IMR-90 (cell line): ENCODE measurements around the gene LRP5. TPM values are rescaled to one million over a fixed set of nuclear protein-coding genes. Genes with fewer than 3 reads are reported as not detected.

Source experiments
- ATAC-seq: fragments of 200-7000 bp; cut with Tn5 transposase; 2 replicates; pipeline ENCODE4 v1.9.1; 2020; ENCODE audit warnings: low read depth, mild to moderate bottlenecking, moderate library complexity
- BruUV-seq: library from RNA; stranded (reverse); fragments of 400-500 nt; replicated peaks from 2 replicates; lab custom pipeline; 2021; lab: Mats Ljungman, UMichigan
- CTCF ChIA-PET: fragments of 300-600 bp; formaldehyde crosslinking; extraction: SDS; loops from one replicate; lab custom pipeline; 2021; ENCODE audit warnings: antibody characterized with exemption; lab: Yijun Ruan, JAX
- POLR2A ChIA-PET: fragments of 300-600 bp; sonication (Branson Sonifier 250); formaldehyde crosslinking; loops from one replicate; lab custom pipeline; 2022; ENCODE audit warnings: antibody characterized with exemption; ENCODE audit not compliant: unreplicated experiment; lab: Charles Lee
- DNase-seq: peaks from one replicate; pipeline ENCODE4 v3.0.0; 2013
- H2AFZ ChIP-seq: replicated peaks from 2 replicates; pipeline ENCODE3; 2013; ENCODE audit warnings: low read length, mild to moderate bottlenecking; ENCODE audit not compliant: poor library complexity
- H2AK5ac ChIP-seq: 2 replicates; pipeline ENCODE4 v1.6.1; 2013; ENCODE audit warnings: low read depth, low read length, inconsistent platforms
- H2AK9ac ChIP-seq: replicated peaks from 2 replicates; pipeline ENCODE3; 2013; ENCODE audit warnings: mild to moderate bottlenecking, low read depth, low read length, moderate library complexity; ENCODE audit not compliant: poor library complexity
- H2BK120ac ChIP-seq: 2 replicates; pipeline ENCODE4 v1.6.1; 2013; ENCODE audit warnings: low read depth, low read length, inconsistent platforms
- H2BK15ac ChIP-seq: 3 replicates; pipeline ENCODE4 v1.6.1; 2013; ENCODE audit warnings: low read depth, low read length, inconsistent platforms
- H2BK20ac ChIP-seq: 2 replicates; pipeline ENCODE4 v1.6.1; 2013; ENCODE audit warnings: low read depth, mild to moderate bottlenecking, inconsistent platforms, low read length, moderate library complexity
- H2BK5ac ChIP-seq: 2 replicates; pipeline ENCODE4 v1.6.1; 2013; ENCODE audit warnings: mild to moderate bottlenecking, low read depth, low read length, inconsistent platforms; ENCODE audit not compliant: poor library complexity, severe bottlenecking
- H3K14ac ChIP-seq: replicated peaks from 2 replicates; pipeline ENCODE4 v1.6.1; 2013; ENCODE audit warnings: low read depth, low read length, inconsistent platforms
- H3K18ac ChIP-seq: 2 replicates; pipeline ENCODE4 v1.6.1; 2013; ENCODE audit warnings: low read depth, low read length, control low read depth
- H3K23ac ChIP-seq: 2 replicates; pipeline ENCODE4 v1.6.1; 2013; ENCODE audit warnings: low read depth, low read length, inconsistent platforms
- H3K27ac ChIP-seq: 2 replicates; pipeline ENCODE4 v1.5.1; 2013; ENCODE audit warnings: mild to moderate bottlenecking, control low read depth, low read length; ENCODE audit not compliant: insufficient read depth
- H3K27me3 ChIP-seq: 2 replicates; pipeline ENCODE4 v1.6.1; 2013; ENCODE audit warnings: low read length; ENCODE audit not compliant: control insufficient read depth, insufficient read depth
- H3K36me3 ChIP-seq: 2 replicates; pipeline ENCODE4 v1.6.1; 2013; ENCODE audit warnings: low read length, mixed read lengths; ENCODE audit not compliant: control insufficient read depth, insufficient read depth
- H3K4ac ChIP-seq: 2 replicates; pipeline ENCODE4 v1.6.1; 2013; ENCODE audit warnings: low read depth, low read length, inconsistent platforms
- H3K4me1 ChIP-seq: 2 replicates; pipeline ENCODE4 v1.6.1; 2013; ENCODE audit warnings: low read length, mixed read lengths; ENCODE audit not compliant: control insufficient read depth, insufficient read depth
- H3K4me2 ChIP-seq: 2 replicates; pipeline ENCODE4 v1.6.1; 2013; ENCODE audit warnings: low read depth, mild to moderate bottlenecking, control low read depth, low read length, moderate library complexity
- H3K4me3 ChIP-seq: 2 replicates; pipeline ENCODE4 v1.5.1; 2013; ENCODE audit warnings: low read depth, mild to moderate bottlenecking, control low read depth, low read length, moderate library complexity; ENCODE audit not compliant: insufficient read depth
- H3K56ac ChIP-seq: 2 replicates; pipeline ENCODE4 v1.6.1; 2013; ENCODE audit warnings: low read length, inconsistent platforms; ENCODE audit not compliant: insufficient read depth; ENCODE audit errors: extremely low read depth
- H3K79me1 ChIP-seq, 2 experiments: 2 replicates each; pipeline ENCODE4 v1.6.1; 2013; ENCODE audit warnings: low read length in 2 of 2, inconsistent platforms in 1 of 2, low read depth in 1 of 2
- H3K9ac ChIP-seq: 2 replicates; pipeline ENCODE4 v1.6.1; 2013; ENCODE audit warnings: low read depth, low read length, control low read depth
- H3K9me1 ChIP-seq: 2 replicates; pipeline ENCODE4 v1.6.1; 2013; ENCODE audit warnings: low read length, inconsistent platforms; ENCODE audit not compliant: insufficient read depth
- H3K9me3 ChIP-seq: 2 replicates; pipeline ENCODE4 v1.6.1; 2013; ENCODE audit warnings: low read length; ENCODE audit not compliant: control insufficient read depth, insufficient read depth
- H4K20me1 ChIP-seq: 2 replicates; pipeline ENCODE4 v1.6.1; 2013; ENCODE audit warnings: low read length, inconsistent platforms; ENCODE audit not compliant: insufficient read depth
- H4K5ac ChIP-seq: 2 replicates; pipeline ENCODE4 v1.6.1; 2013; ENCODE audit warnings: mild to moderate bottlenecking, low read depth, low read length, control low read depth
- H4K8ac ChIP-seq, 2 experiments: 2 replicates each; pipeline ENCODE4 v1.6.1; 2013; ENCODE audit warnings: low read depth in 2 of 2, low read length in 2 of 2, control low read depth in 1 of 2, inconsistent platforms in 1 of 2
- H4K91ac ChIP-seq: 2 replicates; pipeline ENCODE4 v1.6.1; 2013; ENCODE audit warnings: low read depth, low read length, inconsistent platforms; ENCODE audit not compliant: insufficient read depth
- BHLHE40 ChIP-seq: fragments of 150-350 bp; IDR thresholded peaks from 2 replicates; pipeline ENCODE4 v1.6.1; 2016; ENCODE audit warnings: mild to moderate bottlenecking, low read depth, low read length
- CEBPB ChIP-seq: IDR thresholded peaks from 2 replicates; pipeline ENCODE4 v1.6.1; 2012; ENCODE audit warnings: low read depth, low read length, improper control_type of control experiment
- CHD1 ChIP-seq: IDR thresholded peaks from 2 replicates; pipeline ENCODE4 v1.6.1; 2012; ENCODE audit warnings: low read depth, low read length, improper control_type of control experiment
- ELK1 ChIP-seq: fragments of 150-350 bp; IDR thresholded peaks from 2 replicates; pipeline ENCODE4 v1.6.1; 2016; ENCODE audit warnings: low read depth, mild to moderate bottlenecking, low read length, moderate library complexity, borderline replicate concordance
- FOS ChIP-seq: fragments of 150-350 bp; IDR thresholded peaks from 2 replicates; pipeline ENCODE4 v1.6.1; 2016; ENCODE audit warnings: low read depth, low read length
- MAFK ChIP-seq: IDR thresholded peaks from 2 replicates; pipeline ENCODE4 v1.6.1; 2012; ENCODE audit warnings: low read depth, low read length, improper control_type of control experiment
- MAZ ChIP-seq: IDR thresholded peaks from 2 replicates; pipeline ENCODE4 v1.6.1; 2012; ENCODE audit warnings: low read depth, mild to moderate bottlenecking, low read length, improper control_type of control experiment, moderate library complexity, borderline replicate concordance
- MXI1 ChIP-seq: IDR thresholded peaks from 2 replicates; pipeline ENCODE4 v1.6.1; 2012; ENCODE audit warnings: low read depth, mild to moderate bottlenecking, low read length, moderate library complexity, borderline replicate concordance
- NFE2L2 ChIP-seq: fragments of 150-350 bp; IDR thresholded peaks from 2 replicates; pipeline ENCODE4 v1.6.1; 2016; ENCODE audit warnings: low read depth, mild to moderate bottlenecking, low read length
- POLR2A ChIP-seq: IDR thresholded peaks from 2 replicates; pipeline ENCODE4 v1.6.1; 2012; ENCODE audit warnings: mild to moderate bottlenecking, low read depth, low read length
- RAD21 ChIP-seq: IDR thresholded peaks from 2 replicates; pipeline ENCODE4 v1.6.1; 2012; ENCODE audit warnings: low read length, improper control_type of control experiment
- RCOR1 ChIP-seq: IDR thresholded peaks from 2 replicates; pipeline ENCODE4 v1.6.1; 2012; ENCODE audit warnings: mild to moderate bottlenecking, low read length, improper control_type of control experiment; ENCODE audit not compliant: insufficient replicate concordance
- RFX5 ChIP-seq: IDR thresholded peaks from 2 replicates; pipeline ENCODE4 v1.8.0; 2012; ENCODE audit warnings: low read depth, mild to moderate bottlenecking, low read length, moderate library complexity
- SMC3 ChIP-seq: fragments of 150-350 bp; IDR thresholded peaks from 2 replicates; pipeline ENCODE4 v1.6.1; 2016; ENCODE audit warnings: low read depth, mild to moderate bottlenecking, antibody characterized with exemption, low read length, moderate library complexity
- USF2 ChIP-seq: fragments of 150-350 bp; IDR thresholded peaks from 2 replicates; pipeline ENCODE4 v1.6.1; 2017; ENCODE audit warnings: mild to moderate bottlenecking, antibody characterized with exemption, low read length, low read depth
- WGBS, 2 experiments: methylation state at CpG; one replicate each; pipeline versions ENCODE4 v1.1.5 to v1.1.7; 2013; ENCODE audit warnings: missing lambda C conversion rate in 2 of 2; ENCODE audit not compliant: insufficient read length in 1 of 2; ENCODE audit errors: extremely low coverage in 2 of 2; 5-methylcytosine and 5-hydroxymethylcytosine counted together
- dilution Hi-C: fragments of 300-500 bp; cut with HindIII; formaldehyde crosslinking; loops from one replicate; pipeline ENCODE4 v1.14.3; 2018; ENCODE audit warnings: low sequenced_read_pairs; ENCODE audit not compliant: unreplicated experiment
- in situ Hi-C: fragments of 300-500 bp; cut with MboI; formaldehyde crosslinking; loops from 3 replicates; pipeline ENCODE4 v1.14.3; 2019; ENCODE audit warnings: low sequenced_read_pairs, inconsistent platforms, mixed read lengths
- intact Hi-C: fragments of 100-400 bp; cut with micrococcal nuclease; formaldehyde crosslinking; loops from 2 replicates; pipeline ENCODE4 v1.10.0; 2022
- polyA plus RNA-seq, 3 experiments: library from polyadenylated mRNA; depleted of rRNA; stranded (reverse); fragments of >200 nt; gene quantifications; 2 replicates each; pipeline ENCODE4 v1.2.3, GENCODE V29; 2012; ENCODE audit warnings: low replicate concordance in 1 of 3
- total RNA-seq: library from RNA; depleted of rRNA; stranded (reverse); fragments of >200 nt; gene quantifications from 2 replicates; pipeline ENCODE4 v1.2.3, GENCODE V29; 2012
- TF ChIP-seq, protein P1 (sequence below): conservative IDR thresholded peaks from 2 replicates; pipeline ENCODE4 v1.5.1; 2012; ENCODE audit warnings: mild to moderate bottlenecking, low read depth, low read length, improper control_type of control experiment

Gene LRP5
- total and polyA plus RNA-seq, 2 of the 4 experiments (the other 2 are of a cell fraction): 10.4 to 15.0 TPM

DNA sequence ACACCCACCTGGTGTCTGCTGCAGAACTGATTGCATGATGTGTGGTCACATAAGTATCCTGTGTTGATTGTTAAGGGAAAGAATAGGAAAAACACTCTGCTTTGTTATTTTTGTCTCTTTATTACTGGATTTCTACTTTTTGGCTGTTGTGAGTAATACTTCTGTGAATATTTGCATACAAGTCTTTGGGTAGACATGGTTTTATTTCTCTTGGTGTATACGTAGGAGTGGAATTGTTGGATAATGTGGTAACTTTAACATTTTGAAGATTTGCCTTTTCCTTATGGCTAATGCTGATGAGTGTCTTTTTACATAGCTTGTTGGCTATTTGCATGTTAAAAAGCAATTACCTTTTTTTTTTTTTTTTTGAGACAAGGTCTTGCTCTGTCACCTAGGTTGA is 161.3 kb downstream of the LRP5 start:
- Histone ChIP-seq H2BK15ac (no peak overlapping the region), H2BK20ac (no peak overlapping the region), H3K4me3 (no peak overlapping the region), H3K56ac (no peak overlapping the region), H3K14ac (no peak overlapping the region), H3K4ac (no peak overlapping the region), H4K8ac (no peak overlapping the region), H3K9ac (no peak overlapping the region), H3K9me1 (peaks cover 27% of the 10 kb centered on the region), H2AK5ac (no peak overlapping the region), H3K36me3 (peaks cover 8% of the 10 kb centered on the region), H3K18ac (no peak overlapping the region), H3K79me1 (peaks cover 21 to 74% of the 10 kb centered on the region in 2 experiments), H4K20me1 (peaks cover 83% of the 10 kb centered on the region), H2BK5ac (no peak overlapping the region), H3K27me3 (no peaks in the 10 kb centered on the region), H3K23ac (no peak overlapping the region), H2AK9ac (no peak overlapping the region), H3K4me2 (no peak overlapping the region), H4K5ac (no peak overlapping the region), H2AFZ (no peak overlapping the region), H2BK120ac (no peak overlapping the region), H4K91ac (no peak overlapping the region), H3K27ac (no peak overlapping the region), H3K4me1 (peaks cover 13% of the 10 kb centered on the region), H3K9me3 (no peaks in the 10 kb centered on the region)
- no CpG with 5 or more reads among the region's 1 CpG for WGBS, 2 experiments
- DNase-seq (no peak), ATAC-seq (no peak)
- TF ChIP-seq MAFK (no peak), RCOR1 (no peak), USF2 (no peak), NFE2L2 (no peak), RAD21 (no peak), CEBPB (no peak), POLR2A (no peak), MXI1 (no peak), CHD1 (no peak), SMC3 (no peak), MAZ (no peak), RFX5 (no peak), FOS (no peak), BHLHE40 (no peak), ELK1 (no peak)
- TF ChIP-seq, protein P1, sequence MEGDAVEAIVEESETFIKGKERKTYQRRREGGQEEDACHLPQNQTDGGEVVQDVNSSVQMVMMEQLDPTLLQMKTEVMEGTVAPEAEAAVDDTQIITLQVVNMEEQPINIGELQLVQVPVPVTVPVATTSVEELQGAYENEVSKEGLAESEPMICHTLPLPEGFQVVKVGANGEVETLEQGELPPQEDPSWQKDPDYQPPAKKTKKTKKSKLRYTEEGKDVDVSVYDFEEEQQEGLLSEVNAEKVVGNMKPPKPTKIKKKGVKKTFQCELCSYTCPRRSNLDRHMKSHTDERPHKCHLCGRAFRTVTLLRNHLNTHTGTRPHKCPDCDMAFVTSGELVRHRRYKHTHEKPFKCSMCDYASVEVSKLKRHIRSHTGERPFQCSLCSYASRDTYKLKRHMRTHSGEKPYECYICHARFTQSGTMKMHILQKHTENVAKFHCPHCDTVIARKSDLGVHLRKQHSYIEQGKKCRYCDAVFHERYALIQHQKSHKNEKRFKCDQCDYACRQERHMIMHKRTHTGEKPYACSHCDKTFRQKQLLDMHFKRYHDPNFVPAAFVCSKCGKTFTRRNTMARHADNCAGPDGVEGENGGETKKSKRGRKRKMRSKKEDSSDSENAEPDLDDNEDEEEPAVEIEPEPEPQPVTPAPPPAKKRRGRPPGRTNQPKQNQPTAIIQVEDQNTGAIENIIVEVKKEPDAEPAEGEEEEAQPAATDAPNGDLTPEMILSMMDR: no peak
- ChIA-PET POLR2A (no interaction called here), CTCF (no interaction called here)
- in situ Hi-C loops (no loop called here), intact Hi-C loops (no loop called here), dilution Hi-C loops (no loop called here)
- no TSS peak for BruUV-seq
